Measurements from ENCODE around the gene TMX4. TPM values are rescaled to one million over a fixed set of nuclear protein-coding genes. Genes with fewer than 3 reads are reported as not detected.

Gene TMX4
- total RNA-seq, 1 donor from 2014 or later: 35.7 TPM

DNA sequence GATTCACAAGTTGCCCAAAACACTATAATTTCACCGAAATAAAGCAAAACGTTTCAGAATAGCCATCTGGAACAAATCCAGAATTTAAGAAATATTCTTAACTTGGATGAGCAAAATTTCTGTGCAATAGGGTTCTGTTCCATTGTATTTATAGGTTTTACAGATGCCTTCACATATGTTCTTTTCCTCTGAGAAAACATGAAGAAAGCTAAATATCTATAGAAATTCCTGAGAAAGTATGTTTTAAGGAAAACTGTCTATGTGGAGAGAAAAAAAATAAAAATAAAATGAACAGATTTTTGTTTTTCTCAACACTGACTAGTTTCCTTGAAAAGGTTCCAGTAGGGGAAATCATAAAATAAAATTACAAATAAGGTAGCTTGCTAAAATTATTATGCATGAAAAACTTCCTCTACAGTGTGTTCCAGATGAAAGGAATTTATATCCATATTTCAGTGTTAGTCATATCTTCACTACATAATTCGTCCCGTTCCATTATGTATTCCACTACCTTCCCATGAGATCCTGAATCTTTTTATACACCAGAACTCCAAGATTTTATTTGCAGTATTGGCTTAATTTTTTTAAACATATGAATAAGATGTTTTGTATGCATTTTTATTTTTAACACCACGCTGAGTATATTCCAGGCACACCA, 42.4 kb upstream of the TMX4 start:
- intact Hi-C loops (cut with DNase I): no loop called here
- DNase-seq: no peak
- no peaks in the 10 kb centered on the region for H3K4me1 ChIP-seq
- no peak for ATAC-seq
- no peaks in the 10 kb centered on the region for H3K27me3 ChIP-seq (ENCODE audit: low read depth)
- TF ChIP-seq, protein P1, sequence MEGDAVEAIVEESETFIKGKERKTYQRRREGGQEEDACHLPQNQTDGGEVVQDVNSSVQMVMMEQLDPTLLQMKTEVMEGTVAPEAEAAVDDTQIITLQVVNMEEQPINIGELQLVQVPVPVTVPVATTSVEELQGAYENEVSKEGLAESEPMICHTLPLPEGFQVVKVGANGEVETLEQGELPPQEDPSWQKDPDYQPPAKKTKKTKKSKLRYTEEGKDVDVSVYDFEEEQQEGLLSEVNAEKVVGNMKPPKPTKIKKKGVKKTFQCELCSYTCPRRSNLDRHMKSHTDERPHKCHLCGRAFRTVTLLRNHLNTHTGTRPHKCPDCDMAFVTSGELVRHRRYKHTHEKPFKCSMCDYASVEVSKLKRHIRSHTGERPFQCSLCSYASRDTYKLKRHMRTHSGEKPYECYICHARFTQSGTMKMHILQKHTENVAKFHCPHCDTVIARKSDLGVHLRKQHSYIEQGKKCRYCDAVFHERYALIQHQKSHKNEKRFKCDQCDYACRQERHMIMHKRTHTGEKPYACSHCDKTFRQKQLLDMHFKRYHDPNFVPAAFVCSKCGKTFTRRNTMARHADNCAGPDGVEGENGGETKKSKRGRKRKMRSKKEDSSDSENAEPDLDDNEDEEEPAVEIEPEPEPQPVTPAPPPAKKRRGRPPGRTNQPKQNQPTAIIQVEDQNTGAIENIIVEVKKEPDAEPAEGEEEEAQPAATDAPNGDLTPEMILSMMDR (IDR thresholded peaks at IDR 0.05): no peak
- H3K36me3 ChIP-seq: no peaks in the 10 kb centered on the region
- H3K27ac ChIP-seq: no peak overlapping the region
- H3K9me3 ChIP-seq: no peaks in the 10 kb centered on the region
- H3K4me3 ChIP-seq: no peak overlapping the region

DNA sequence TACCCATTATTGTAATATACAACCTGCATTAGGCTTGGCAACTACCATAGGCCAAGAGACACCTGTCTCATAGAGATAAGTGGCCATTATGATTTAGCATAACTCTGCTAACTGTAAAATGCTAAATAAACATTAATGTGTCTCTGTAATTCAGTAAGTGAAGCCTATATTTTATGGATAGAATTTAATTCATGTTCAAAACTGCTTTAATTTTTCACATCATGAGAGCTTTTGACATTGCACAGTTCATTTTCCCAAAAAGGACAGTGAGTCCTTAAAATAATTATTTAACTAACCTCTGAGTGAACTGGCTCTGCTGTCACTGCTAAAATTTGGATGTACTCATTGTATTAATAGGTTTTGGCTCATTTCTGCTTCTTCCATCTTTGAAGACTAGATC, 41.4 kb upstream of the TMX4 start:
- no peak overlapping the region for H3K4me3 ChIP-seq
- intact Hi-C loops (cut with DNase I): no loop called here
- TF ChIP-seq, protein P1 (IDR thresholded peaks at IDR 0.05): no peak
- no peaks in the 10 kb centered on the region for H3K4me1 ChIP-seq
- no peaks in the 10 kb centered on the region for H3K27me3 ChIP-seq (ENCODE audit: low read depth)
- no peaks in the 10 kb centered on the region for H3K36me3 ChIP-seq
- no peak overlapping the region for H3K27ac ChIP-seq
- H3K9me3 ChIP-seq: no peaks in the 10 kb centered on the region
- ATAC-seq: no peak
- no peak for DNase-seq

DNA sequence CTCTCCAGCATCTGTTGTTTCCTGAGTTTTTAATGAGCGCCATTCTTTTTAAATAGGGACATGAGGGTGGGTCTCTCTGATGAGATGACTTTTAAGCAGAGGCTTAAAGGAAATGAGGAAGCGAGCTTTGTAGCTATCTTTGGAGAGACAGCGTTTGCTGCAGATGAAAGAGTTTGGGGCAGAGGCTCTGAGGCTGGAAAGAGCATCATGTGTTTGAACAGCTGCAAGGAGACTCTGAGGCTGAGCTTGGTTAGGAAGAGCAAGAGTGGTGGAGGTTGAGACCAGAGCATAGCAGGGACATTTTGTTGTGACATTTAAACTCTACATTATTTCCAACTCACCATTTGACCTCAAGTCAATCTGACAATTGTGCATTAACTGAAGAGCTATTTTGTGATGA, 38.3 kb upstream of the TMX4 start:
- Histone ChIP-seq H3K27me3 (ENCODE audit: low read depth) (no peaks in the 10 kb centered on the region), H3K4me1 (no peaks in the 10 kb centered on the region), H3K4me3 (no peak overlapping the region), H3K36me3 (no peaks in the 10 kb centered on the region), H3K27ac (no peak overlapping the region), H3K9me3 (no peaks in the 10 kb centered on the region)
- TF ChIP-seq, protein P1 (IDR thresholded peaks at IDR 0.05): no peak
- intact Hi-C loops (cut with DNase I): no loop called here
- DNase-seq: no peak
- no peak for ATAC-seq

DNA sequence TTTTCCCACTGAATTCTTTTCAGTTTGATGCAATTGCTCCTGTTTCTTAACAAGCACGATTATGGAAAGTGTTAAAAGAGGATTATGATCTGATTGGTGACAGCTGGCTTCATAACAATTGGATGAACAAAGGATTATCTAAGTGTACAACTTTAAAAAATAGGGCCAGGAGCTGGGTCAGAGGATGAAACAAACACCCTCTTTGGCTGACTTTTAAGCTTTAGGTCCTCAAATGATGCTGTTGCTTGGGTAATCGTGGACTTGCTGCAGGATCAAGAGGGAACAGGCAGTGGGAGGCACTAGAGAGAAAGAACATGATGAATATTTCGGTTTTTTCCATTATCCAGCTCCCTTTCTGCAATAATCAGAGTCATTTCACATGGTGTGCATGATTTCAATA, 35.5 kb upstream of the TMX4 start:
- DNase-seq: no peak
- H3K36me3 ChIP-seq: no peaks in the 10 kb centered on the region
- H3K4me1 ChIP-seq: no peaks in the 10 kb centered on the region
- no peaks in the 10 kb centered on the region for H3K9me3 ChIP-seq
- H3K27me3 ChIP-seq (ENCODE audit: low read depth): no peaks in the 10 kb centered on the region
- H3K4me3 ChIP-seq: no peak overlapping the region
- H3K27ac ChIP-seq: no peak overlapping the region
- no peak for ATAC-seq
- intact Hi-C loops (cut with DNase I): no loop called here
- TF ChIP-seq, protein P1 (IDR thresholded peaks at IDR 0.05): no peak

DNA sequence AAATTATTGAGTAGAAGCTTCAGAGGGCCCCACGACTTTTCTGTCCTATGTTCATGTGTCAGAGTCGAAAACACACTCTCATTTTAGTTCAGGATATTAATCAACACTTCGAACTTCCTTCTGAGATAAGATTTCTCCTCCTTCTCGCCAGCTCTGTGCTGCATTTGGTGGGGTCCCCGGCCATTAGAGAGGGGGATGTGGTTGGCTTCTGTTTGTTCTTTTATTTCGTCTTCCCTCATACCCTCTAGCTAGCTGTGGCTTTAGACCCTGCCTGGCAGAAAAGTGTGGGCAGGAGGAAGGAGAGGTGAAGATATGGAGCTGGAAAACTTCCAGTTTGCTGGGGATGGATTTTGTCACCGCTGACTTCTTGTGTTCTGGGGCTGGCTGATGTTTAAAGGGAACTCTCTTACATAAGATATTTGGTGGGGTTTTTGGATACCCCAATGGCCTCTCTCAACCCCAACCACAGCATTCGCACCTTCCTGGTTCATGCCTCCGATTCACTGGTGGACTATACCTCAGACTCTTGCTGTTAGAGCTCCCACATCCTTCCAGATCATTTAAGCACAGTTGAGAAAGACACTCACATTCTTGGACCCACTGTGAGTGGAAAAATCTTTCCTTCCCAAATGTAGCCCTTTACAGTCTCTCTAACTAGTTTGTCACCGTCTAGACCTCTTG, 30.7 kb upstream of the TMX4 start:
- Histone ChIP-seq H3K27ac (no peak overlapping the region), H3K9me3 (no peaks in the 10 kb centered on the region), H3K4me3 (no peak overlapping the region), H3K36me3 (no peaks in the 10 kb centered on the region), H3K4me1 (no peaks in the 10 kb centered on the region), H3K27me3 (ENCODE audit: low read depth) (no peaks in the 10 kb centered on the region)
- intact Hi-C loops (cut with DNase I): no loop called here
- DNase-seq: no peak
- no peak for ATAC-seq
- TF ChIP-seq, protein P1 (IDR thresholded peaks at IDR 0.05): no peak

All from lower lobe of right lung (tissue), 2 donors.